Frontal cortex (tissue), 4 donors: ENCODE data around the gene AMMECR1. TPM values are rescaled to one million over a fixed set of nuclear protein-coding genes. Genes with fewer than 3 reads are reported as not detected.
A peak's percentile ranks its signal among the peaks of the same experiment; 100 is the strongest.

Experiments
- DNase-seq, 2 donors: peaks; one replicate each; pipeline ENCODE4 v3.0.0; 2012; ENCODE audit warnings: low spot score in 2 of 2
- FAIRE-seq: peaks from 2 replicates; lab custom pipeline; 2012; peaks lifted over from hg19 to GRCh38; lab: Jason Lieb, UNC
- small RNA-seq: library from RNA; depleted of rRNA; stranded (forward); fragments of <200 nt; gene quantifications from one replicate; pipeline ENCODE3, GENCODE V24; 2014
- total RNA-seq: library from RNA; depleted of rRNA; stranded (reverse); fragments of >200 nt; gene quantifications from one replicate; pipeline ENCODE4 v1.2.3, GENCODE V29; 2014
- donor health status: control.
- donor health status: control.
- donor health status: control.

AMMECR1 gene
- total RNA-seq, 1 donor from 2014 or later = 2.9 TPM

GRCh38 chrX:110153244-110153643, 164.6 kb downstream of the AMMECR1 start:
- FAIRE-seq (no peak), DNase-seq (no peak)

- no peak for FAIRE-seq
- peak in 1 of 2 donors; percentile 27 for DNase-seq
These were observed 171.4 kb downstream of the AMMECR1 start for GRCh38 chrX:110146521-110146920.

GRCh38 chrX:110145854-110146253, 172.0 kb downstream of the AMMECR1 start:
- no peak for DNase-seq
- FAIRE-seq = no peak

DNA sequence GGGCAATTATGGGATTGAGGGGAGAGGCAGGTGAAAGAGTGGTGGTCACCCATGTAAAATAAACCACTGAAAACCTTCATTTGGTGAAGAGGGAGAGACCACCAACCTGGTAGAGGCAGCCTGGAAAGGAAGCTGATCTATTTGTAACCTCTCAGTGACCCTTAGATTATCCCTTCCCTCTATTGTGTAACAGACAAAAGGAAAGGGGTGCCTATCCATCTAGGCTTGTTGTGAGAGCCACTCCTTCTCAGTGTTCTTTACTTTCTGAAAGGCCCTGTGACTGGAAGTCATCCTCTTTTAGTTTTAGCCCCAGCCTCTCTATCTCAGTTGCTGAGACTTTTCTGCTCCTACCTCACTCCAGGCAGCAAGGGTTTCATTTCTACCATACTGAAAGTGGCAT, 172.6 kb downstream of the AMMECR1 start:
- no peak for FAIRE-seq
- DNase-seq = no peak

Small RNA genes within 50 kb of the gene (small RNA-seq; reads per million reads assigned to genes)
- gene GNG5P2 = not detected
- gene SNORD96B = 0.76 reads per million, percentile 56 among the genes with 10 or more reads in this experiment

Other genes with a start within 250 kb of the AMMECR1 start
- under 0.01 TPM for gene RTL9, start 40.8 kb upstream of the AMMECR1 start, total RNA-seq